GM23248 (cell line): ENCODE results near the gene CCNB2.

Source experiments
- EZH2 ChIP-seq: fragments of 200-600 bp; sonication (generic); IDR thresholded peaks from 2 replicates; pipeline ENCODE4 v1.6.1; 2018; ENCODE audit warnings: antibody characterized with exemption, mild to moderate bottlenecking; ENCODE audit not compliant: insufficient read depth, poor library complexity, severe bottlenecking
- EZH2phosphoT487 ChIP-seq: fragments of 200-600 bp; sonication (generic); IDR thresholded peaks from 2 replicates; pipeline ENCODE4 v1.6.1; 2018; ENCODE audit warnings: antibody characterized with exemption, moderate library complexity, mild to moderate bottlenecking, low read depth; ENCODE audit not compliant: insufficient read depth

- TF ChIP-seq EZH2phosphoT487 = no peak
- no peak for TF ChIP-seq EZH2
Measured at GRCh38 chr15:59157396-59157795, 52.5 kb downstream of the CCNB2 start.
